GM19240 (cell line): ENCODE results near the gene PODXL2.

Experiments
- DNase-seq: peaks from one replicate; pipeline ENCODE4 v3.0.0; 2011; ENCODE audit warnings: low spot score; ENCODE audit not compliant: insufficient read length

The PODXL2 gene, protein sequence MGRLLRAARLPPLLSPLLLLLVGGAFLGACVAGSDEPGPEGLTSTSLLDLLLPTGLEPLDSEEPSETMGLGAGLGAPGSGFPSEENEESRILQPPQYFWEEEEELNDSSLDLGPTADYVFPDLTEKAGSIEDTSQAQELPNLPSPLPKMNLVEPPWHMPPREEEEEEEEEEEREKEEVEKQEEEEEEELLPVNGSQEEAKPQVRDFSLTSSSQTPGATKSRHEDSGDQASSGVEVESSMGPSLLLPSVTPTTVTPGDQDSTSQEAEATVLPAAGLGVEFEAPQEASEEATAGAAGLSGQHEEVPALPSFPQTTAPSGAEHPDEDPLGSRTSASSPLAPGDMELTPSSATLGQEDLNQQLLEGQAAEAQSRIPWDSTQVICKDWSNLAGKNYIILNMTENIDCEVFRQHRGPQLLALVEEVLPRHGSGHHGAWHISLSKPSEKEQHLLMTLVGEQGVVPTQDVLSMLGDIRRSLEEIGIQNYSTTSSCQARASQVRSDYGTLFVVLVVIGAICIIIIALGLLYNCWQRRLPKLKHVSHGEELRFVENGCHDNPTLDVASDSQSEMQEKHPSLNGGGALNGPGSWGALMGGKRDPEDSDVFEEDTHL

DNA sequence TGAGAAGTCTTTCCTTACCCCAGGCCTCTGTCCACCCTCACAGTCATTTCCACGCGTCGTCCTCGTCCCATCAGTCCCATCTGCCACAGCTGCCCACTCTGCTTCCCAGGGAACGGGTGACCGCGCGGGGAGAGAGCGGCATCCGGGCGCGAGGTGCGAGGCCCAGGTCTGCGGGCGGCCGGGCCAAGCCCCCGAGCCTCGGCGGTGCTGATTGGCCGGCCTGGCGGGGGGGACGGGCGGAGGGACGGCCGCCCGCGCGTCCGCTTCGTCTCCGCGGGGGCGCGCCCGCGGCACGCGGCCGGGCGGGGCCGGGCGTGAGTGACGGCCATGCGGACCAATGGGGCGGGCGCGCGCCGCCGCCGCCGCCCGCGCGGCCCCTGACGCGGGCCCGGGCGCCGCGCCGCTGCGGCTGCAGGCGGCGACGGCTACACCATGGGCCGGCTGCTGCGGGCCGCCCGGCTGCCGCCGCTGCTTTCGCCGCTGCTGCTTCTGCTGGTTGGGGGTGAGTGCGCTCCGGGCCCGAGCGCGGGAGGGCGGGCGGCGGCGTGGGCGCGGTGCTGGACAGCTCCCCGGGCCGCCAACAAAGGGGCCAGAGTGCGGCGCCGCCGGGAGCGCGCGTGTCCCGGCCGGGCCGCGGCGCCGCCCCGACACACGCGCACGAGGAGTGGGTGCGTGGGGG, at the start of gene PODXL2:
TSS of gene PODXL2 (plus strand) at position 398 of the 679 bp plus-strand sequence. CDS start at position 433, 35 bp downstream.
- DNase-seq, result peak; percentile 45

DNA sequence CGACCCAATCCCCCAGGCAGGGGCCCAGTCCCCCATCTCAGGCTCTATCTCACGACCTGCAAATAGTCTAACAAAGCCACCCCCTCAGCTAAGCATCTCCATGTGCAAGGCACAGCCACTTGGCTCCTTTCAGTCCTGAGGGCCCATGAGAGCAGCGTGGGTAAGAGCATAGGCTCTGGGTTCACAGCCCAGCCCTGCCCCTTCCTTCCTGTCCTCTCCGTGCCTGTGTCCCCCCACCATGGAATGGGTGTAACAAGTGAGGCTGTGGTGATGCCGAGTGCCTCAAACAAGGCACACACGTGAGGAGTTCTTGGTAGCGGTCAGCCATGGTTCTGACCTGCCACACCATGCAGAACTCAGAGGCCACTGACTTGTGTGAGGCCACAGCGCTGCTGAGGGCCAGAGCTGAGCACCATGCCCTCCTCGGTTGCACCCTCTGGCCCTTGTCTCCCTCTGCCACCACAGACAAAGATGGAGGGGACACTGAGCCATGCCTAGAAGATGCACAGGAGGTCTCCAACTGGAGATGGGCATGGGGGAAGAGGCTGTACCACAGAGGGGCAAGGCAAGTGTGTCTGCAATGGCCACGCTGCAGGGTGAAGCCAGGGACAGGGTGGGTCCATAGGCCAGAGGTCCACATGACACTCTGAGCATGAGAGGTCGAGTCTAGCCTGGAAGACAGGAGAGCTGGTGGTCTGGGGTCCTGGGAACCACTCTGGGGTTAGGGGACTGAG, 48.5 kb upstream of the PODXL2 start:
- no peak for DNase-seq

GRCh38 chr3:127584734-127585133, 44.3 kb upstream of the PODXL2 start:
- DNase-seq, result no peak

DNA sequence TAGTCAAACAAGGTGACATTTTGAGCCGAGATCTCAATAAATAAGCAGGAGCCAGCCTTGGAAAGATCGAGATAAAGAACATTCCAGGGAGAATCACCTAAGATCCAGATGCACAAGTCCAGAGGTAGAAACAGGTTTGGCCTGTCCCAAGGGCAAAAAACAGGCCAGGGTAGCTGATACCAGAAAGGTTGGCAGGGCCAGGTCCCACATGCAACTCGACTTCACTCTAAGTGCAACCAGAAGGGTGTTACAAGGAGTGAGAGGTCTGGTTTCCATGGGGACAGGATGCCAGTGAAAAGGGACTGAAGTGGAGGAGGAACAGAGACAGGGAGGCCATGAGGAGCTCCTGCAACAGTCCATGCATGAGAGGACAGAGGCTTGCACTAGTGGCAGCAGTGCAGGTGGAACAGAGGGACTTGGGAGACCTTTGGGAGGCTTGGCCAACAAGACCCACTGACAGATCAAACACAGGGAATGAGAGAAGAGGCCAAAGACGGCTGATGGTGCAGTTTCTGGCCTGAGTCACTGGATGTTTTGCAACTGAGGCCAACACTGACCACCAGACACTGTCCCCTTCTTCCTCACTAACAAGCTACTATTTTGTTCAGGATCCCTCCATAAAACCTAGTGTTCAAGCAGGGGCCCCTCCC, 43.7 kb upstream of the PODXL2 start:
- no peak for DNase-seq

DNA sequence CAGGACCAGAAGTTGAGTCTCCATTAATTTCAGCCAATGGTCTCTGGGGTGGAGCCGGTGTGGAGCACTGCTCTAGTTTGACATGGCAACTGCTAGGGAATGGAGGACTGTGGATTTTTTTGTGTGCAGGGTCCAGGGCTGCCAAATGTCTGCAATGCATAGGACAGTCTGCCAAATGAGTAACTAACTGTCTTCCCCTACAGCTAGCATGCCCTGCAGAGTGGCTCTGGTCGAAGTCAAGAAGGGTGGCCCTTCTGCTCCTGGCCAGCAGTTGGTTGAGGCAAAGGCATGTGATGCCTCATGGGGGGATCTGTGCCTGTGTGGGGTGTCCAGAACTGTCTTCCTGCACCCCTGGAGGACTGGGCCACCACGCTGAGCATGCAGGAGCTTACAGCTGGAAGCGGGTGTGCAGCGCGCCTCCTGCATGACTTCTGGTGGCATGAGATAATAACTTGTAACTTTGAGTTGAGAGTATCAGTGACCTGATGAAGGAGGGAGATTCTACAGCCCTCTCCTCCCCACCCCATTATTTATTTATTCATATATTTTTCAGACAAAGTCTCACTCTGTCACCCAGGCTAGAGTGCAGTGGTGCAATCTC, 43.1 kb upstream of the PODXL2 start:
- DNase-seq, result no peak

DNA sequence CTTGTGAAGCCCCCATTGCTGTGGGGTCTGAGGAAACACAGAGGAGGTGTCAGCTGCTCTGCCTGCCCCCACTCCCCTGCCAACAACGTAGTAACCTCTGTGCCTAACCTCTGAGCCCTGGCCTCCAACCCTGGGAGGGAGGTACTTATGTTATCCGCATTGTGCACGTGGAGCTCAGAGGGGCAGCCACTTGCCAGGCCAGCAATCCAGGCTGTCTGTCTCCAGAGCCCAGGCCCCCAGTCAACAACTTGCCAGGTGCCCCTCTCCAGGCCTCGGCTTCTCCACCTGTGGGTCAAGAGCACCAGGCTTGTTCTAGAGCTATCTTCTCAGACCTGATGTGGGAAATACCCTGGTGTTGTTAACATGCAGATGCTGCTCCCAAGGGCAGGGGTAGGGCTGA, 41.1 kb upstream of the PODXL2 start:
- DNase-seq, result no peak

GRCh38 chr3:127588806-127589577, 40.0 kb upstream of the PODXL2 start:
- no peak for DNase-seq

DNA sequence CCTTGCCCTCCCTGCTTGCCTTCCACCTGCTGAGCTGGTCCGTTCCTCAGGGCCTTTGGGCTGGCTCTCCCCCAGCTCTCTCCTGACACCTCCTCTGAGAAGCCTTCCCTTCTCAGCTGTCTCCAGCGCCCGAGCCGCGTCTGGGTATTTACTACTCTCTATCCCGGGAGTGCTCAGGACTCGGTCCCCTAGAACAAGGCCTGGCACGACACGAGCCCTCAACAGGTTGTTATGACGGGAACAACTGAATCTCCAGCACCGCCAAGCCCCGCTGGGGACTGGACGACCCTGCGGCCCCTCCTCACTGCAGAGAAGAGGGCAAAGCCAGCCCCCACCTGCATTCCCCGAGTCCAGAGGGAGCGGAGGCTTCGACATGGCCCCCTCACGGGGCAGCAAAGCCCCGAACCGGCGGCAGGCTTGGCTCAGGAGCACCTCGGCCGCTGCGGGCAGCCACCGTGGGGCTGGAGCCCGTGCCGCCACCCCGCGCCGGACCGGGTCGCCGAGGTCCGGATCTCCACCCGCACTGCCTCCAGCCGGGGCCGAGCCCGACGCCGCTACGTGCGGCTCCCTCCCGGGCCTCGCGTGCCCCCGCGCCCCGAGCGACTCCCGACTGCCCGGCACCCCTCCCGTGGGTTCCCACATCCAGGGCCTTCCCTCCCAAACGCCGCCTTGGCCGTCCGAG, 39.2 kb upstream of the PODXL2 start:
- DNase-seq, result no peak

DNA sequence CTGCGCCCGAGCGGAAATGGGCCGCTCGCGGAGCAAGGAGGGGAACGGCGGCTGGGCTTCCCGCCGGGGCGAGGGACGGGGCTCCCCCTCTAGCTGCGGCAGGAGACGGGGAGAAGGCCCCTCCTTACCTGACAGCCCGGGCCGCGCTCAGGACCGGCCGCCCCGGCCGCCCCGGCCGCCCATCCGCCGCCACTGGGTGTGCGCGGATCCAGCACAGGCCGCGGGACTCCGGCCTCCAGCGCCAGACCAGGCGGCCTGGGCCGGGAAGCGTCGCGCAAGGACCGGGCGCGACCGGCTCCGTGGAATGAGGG, 38.7 kb upstream of the PODXL2 start:
- DNase-seq, result no peak

GRCh38 chr3:127590593-127591465, 38.2 kb upstream of the PODXL2 start, which contains the start of gene TPRA1:
TPRA1 (minus strand) TSS chr3:127590733; CDS start chr3:127580146, 10,587 bp downstream.
- peak; percentile 84 for DNase-seq

- DNase-seq, result no peak
Observed at GRCh38 chr3:127593178-127593577, 35.8 kb upstream of the PODXL2 start.

- DNase-seq, result no peak
Observed at GRCh38 chr3:127595303-127595702, 33.7 kb upstream of the PODXL2 start.

DNA sequence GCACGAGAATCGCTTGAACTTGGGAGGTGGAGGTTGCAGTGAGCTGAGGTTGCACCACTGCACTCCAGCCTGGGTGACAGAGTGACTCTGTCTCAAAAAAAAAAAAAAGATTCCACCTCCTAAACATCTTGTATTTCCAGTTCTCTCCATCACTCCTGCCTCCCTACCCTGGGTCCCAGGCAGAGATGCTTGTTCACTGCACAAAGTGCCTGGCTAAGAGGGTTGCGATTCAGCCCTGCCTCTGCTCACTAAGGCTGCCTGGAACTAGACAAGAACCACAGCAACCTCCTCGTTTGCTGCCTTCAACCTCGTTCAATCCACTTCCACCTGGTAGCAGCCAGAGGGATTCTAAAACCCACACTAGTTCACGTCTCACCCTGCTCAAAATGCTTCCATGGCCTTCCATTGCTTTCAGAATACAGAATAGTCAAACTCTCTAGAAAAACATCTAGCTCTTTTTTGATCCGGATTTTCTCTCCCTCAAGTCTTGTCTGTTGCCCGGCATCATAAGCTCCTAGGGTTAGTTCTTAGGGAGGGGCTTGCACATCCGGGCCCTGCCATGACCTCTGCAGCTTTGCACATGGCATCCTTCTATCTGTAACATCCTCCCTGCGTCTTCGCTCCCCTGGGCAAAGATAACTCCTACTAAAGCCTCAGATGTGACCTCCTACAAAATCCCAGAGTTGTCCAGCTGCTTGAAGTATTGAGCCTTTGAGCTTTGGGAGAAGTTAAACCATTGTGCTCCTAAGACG, 31.8 kb upstream of the PODXL2 start:
- DNase-seq, result no peak

DNA sequence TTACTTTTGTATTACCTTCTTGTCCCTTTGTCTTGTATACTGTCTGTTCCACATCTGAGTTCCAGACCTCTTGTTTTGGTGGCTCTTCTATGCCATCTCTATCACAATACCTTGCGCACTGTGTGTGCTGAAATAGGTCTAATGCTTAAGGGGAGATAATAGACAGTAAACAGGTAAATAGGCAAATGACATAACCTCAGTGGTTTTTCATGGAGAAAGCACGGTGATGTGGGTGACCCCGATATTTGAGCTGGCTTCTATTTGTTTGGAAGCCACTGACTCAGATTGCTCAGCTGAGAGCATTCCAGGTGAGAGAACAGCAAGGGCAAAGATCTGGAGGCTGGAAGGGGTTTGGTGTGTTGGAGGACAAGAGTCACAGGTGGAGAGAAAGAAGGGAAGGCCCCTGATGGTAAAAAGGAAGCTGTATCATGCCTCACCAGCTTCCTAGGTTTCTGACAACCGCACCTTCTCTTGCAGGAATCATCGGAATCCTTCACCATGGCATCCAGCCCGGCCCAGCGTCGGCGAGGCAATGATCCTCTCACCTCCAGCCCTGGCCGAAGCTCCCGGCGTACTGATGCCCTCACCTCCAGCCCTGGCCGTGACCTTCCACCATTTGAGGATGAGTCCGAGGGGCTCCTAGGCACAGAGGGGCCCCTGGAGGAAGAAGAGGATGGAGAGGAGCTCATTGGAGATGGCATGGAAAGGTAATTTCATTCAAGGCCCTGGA, 30.0 kb upstream of the PODXL2 start:
- no peak for DNase-seq

GRCh38 chr3:127600749-127601456, 28.1 kb upstream of the PODXL2 start:
- DNase-seq, result no peak

DNA sequence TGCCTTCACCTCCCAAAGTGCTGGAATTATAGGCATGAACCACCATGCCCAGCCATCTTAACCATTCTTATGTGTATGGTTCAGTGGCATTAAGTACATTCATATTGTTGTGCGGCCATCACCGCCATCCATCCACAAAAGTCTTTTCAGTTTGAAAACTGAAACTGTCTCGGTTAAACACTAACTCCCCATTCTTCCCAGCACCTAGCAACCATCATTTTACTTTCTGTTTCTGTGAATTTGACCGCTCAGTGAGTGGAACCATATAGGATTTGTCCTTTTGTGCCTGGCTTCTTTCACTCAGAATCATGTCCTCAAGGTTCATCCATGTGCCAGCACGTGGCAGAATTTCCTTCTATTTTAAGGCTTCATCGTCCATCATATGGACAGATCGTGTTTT, 24.9 kb upstream of the PODXL2 start:
- no peak for DNase-seq
